NOMO-1 (cell line): Measurements from ENCODE around the gene UBE2J2.

Experiments
- DNase-seq, 2 experiments: peaks; one replicate each; lab custom pipeline; 2025; ENCODE audit not compliant: unreplicated experiment in 2 of 2; lab: John Stamatoyannopoulos, UW

Gene UBE2J2

DNA sequence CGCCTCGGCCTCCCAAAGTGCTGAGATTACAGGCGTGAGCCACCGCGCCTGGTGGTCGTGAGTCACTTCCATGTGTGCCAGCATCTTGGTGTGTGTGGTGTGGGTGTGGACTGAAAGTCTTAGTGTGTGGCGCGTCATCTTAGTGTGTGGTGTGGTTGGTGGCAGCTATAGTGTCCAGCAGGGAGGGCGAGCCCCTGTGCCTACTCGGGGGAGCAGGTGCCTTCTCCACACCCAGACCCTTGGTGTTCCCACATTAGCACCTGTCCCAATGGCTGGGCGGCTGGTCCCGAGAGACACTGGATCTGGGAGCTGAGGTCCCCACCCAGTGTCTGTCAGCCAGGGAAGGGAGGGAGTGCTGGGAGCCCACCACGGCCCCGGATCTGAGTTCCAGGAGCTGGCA lies 9.3 kb upstream of the UBE2J2 start:
- DNase-seq, result no peak

DNA sequence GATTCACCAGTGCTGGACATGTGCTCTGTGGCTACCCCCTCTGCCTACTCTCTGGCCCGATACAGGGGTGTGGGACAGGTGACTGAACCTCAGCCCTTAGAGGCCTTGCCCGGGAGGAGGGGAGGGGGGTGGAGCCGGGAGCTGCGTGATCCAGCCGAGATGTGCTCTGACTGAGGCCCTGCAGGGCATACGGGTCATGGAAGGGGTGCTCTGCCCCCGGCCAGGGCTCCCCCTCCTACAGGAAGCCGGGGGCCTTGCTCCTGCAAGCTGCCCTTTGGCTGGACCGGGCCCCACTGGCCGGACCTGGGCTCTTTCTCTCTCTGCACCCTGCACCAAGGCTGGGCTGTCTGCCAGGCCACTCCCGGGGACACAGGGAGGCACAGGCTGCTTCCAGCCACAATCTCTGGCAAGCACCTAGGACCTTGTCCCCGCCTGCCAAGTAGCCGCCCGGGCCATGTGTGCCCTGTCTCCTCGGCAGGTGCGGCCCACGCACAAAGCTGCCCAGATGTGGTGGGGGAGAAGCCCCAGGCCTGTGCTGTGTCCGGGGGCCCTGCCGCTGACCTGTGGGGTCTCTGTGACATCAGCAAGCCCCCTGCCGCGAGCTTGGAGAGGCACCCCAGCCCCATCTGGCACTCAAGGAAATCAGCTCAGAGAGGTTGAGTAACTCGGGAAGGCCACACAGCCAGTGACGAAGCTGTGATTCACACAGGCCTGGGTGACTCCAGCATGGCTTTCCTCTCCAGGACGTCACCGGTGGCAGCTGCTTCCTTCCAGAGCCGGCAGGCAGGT lies 8.1 kb upstream of the UBE2J2 start:
- DNase-seq, result no peak

DNA sequence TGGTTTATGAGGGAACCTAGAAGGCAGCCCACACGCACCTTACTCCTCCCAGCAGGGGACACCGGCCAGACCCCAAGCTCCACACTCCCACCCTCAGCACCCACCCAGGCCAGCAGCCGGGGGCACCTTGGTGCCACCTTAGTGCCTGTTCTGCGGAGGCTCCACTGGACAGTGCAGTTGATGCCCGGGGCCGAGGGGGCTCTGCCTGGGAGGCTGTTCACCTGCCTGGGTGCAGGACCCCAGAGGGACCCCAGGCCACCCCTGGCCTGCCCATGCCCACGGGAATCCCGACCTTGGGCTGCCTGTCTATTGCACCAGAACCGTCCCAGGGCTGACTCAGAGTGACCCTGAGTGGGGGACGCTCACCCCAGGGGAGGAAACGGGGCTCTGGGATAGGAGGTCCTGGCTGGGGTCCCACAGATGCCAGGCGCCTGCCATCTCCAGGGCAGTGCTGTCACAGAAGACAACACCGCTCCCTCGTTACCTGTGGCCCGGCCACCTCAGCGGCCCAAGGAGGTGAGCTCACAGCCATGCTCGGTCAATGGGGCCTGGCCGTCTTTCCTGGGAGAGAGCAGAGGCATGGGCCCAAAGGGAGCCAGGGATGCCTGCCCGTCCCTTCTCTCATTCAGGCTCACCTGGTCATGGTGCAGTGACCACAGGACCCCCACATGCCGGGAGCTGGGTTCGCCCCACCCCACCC lies 7.3 kb upstream of the UBE2J2 start:
- DNase-seq, result no peak

GRCh38 chr1:1279028-1279427 lies 5.4 kb upstream of the UBE2J2 start:
- no peak for DNase-seq

GRCh38 chr1:1278620-1279019 lies 5.0 kb upstream of the UBE2J2 start:
- DNase-seq, result no peak

GRCh38 chr1:1275836-1276235 lies 2.2 kb upstream of the UBE2J2 start:
- no peak for DNase-seq

DNA sequence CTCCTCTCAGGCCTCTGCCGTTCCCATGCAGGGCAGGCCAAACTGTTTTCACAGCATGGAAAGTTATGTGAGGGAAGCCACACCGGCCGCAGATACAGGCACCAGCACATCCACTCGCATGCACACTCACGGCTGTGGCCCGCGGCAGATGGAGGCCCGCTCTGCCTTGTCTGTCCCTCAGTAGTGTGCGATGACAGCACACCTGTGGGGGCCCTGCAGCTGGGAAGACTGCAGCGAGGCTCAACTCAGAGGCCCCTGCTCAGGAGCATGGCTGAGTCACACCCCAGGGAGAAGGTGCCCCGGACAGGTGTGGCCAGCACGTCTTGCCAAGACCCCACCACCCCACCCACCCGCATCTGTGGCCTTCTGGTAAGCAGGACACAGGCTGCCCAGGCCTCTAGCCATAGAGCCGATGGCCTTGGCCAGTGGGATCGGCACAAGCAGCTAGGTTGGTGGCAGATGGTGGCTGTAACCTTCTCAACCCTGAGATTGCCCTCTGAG lies 1.3 kb upstream of the UBE2J2 start:
- no peak for DNase-seq

DNA sequence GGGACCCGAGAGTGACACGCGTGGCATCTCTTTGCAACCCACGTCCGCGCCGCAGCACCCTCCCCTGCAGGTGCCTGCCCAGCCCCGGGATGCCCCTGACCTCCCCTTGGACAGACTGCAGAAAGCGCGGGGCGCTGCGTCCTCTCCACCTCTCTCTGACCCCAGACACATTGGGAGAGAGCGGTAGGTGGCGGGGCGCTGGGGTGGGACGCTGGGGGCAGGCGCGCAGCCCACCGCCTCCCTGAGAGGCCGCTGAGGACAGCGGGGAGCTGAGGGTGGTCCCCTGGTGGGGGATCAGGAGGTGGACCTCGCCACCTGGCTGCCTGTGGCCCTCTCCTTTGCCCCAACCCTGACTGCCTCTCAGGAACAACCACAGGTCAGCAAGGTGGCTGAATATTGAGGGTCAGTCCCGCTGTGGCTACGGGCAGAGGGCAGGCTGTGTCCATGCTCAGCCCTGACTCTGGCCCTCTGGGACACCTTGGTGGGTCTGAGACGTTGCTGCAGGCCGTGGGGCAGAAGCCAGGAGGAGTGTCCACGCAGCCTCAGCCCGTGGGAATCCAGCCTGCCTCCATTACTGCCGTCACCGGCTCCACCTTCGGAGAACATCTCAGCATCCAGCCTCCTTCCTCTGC lies 761 bp upstream of the UBE2J2 start:
- no peak for DNase-seq

DNA sequence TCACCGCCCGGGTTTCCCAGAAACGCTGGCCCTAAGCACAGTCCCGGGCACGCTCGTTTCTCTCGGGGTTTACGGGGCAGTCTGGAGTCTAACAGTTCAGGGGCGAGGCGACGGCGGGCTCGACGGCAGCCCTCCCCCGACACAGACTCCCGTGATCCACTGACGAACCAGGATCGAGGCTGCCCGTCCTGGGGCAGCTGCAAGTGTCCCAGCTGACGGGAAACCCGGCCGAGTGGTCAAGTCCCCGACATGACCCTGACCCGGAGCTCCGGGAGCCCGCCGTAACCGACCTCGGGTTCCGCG lies 494 bp downstream of the UBE2J2 start:
- DNase-seq, result no peak

DNA sequence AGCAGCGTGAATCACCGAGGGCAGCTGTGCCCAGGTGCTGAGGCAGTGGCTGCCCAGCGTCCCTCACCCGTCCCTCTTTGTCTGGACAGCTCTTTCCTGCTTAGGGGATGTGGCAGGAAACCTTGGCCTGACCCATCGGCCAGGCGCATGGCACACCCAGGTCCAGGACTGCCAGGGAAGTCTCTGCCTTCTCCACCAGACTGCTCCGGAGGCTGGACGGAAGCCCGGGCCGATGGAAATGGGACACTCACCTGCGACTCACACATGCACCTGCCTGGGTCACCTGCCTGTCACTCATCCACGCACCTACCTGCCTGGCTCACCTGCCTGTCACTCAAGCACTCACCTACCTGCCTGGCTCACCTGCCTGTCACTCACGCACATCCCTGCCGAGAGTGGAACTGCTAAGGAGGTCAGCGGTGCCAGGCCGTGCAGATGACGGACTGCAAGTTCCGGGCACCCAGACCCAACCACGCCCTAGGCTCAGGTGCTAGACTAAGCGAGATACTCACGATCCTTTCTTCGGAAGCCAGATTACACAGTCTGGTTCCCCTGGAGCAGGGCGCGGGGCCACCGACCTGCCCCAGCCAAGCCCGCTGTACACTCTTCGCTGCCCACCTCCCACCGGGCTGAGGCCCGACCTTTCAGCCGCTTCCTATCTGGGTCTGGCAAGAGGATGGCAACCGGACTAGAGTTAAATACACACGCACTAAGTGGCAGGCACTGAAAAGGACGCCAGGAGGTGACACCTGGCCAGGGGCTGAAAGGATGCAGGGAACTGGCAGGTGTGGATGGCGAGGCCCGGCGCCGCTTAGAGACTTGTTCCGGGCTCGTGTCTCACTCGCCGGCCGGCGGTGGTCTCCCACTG lies 1.1 kb downstream of the UBE2J2 start:
- DNase-seq, result peak in 1 of 2 experiments; percentile 7

DNA sequence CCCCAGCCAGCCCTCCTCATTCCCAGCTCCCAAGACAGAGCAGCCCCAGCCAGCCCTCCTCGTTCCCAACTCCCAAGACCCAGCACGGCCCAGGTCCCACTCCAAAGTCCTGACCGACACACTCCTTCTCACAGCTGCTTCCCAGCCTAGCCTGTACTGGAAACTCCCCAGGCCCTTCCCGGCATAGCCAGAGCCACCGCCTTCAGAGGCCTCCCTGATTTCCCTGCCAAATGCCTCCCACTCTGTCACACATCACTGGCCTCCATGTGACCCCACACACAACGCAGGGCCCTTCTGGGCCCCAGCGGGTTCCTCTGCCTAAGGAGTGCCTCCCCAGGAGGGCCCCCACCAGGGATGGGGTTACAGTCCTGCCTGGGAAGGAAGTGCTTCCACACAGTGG lies 2.8 kb downstream of the UBE2J2 start:
- DNase-seq, result no peak

DNA sequence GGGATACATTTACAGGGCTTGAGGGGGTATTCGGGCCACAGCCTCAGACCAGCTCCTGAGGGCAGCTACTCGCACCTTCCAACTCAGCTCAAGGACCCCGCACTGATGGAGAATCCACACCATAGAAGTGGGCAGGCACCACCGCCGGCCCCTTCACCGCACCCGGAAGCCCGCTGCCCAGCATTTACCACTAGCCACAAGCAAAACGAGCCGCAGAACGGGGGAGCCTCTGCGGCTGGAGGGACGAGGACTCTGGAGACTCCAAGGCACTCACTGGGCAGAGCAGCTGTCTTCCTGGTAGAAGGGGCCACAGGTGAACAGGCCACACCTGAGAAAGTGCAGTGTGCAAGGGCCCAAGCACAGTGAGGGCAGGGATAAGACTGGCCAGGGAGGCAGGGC lies 5.4 kb downstream of the UBE2J2 start:
- DNase-seq, result no peak

GRCh38 chr1:1267488-1268283 lies 6.0 kb downstream of the UBE2J2 start:
- no peak for DNase-seq

- no peak for DNase-seq
Observed at GRCh38 chr1:1264868-1265272, 8.8 kb downstream of the UBE2J2 start.

DNA sequence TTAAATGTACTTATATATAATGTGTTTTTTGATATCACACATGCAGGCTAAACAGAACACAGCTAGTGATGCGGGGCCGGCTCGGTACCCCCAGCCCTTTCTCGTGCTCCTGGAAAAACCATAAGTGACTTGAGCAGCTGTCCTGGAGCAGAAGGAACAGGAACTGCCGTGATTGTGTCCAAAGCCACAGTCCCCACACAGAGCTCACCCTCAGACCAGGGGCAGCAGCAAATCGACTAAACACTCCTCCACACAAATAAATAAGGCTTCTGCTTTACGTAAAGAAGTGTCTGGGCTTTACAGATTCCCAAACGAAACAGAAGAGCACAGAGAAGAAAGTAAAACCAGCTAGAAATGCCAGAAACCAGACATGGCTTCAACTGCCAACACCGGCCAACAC lies 9.6 kb downstream of the UBE2J2 start:
- DNase-seq, result no peak

DNA sequence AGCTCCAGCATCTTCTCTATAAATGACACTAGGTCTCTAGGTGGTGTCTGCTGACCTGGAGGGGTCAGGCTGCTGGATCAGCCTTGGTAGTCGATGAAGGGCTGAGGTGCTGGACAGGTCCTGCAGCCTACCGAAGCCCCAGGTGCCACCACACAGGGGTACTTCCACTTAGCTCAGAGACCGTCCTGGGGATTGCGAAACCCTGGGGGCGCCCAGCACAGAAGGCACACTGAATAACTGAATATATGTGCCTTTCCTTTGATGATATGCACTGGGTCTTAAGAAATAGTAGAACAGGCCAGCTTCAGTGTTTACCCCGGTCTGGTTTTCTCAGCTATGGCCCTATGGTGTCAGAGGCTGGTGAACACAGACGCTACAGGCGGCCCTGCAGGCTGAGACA lies 10.9 kb downstream of the UBE2J2 start:
- DNase-seq, result no peak

GRCh38 chr1:1262071-1262470 lies 11.6 kb downstream of the UBE2J2 start:
- no peak for DNase-seq

- DNase-seq, result no peak
Observed at GRCh38 chr1:1260843-1261560, 12.7 kb downstream of the UBE2J2 start.

GRCh38 chr1:1259951-1260600 lies 13.6 kb downstream of the UBE2J2 start:
- DNase-seq, result peak; percentile 70 to 78
